OCI-LY7 (cell line): ENCODE measurements around the gene ECI1.

Experiments used
- CTCF ChIP-seq: fragments of 200-600 bp; sonication (generic); conservative IDR thresholded peaks from 2 replicates; pipeline ENCODE4 v1.5.1; 2014; ENCODE audit warnings: mild to moderate bottlenecking, antibody characterized with exemption, low read length, moderate library complexity, mixed read lengths
- EZH2phosphoT487 ChIP-seq: fragments of 200-600 bp; sonication (generic); IDR thresholded peaks from 2 replicates; pipeline ENCODE4 v1.6.1; 2018; ENCODE audit warnings: low read depth, borderline replicate concordance, mild to moderate bottlenecking, mixed run types, antibody characterized with exemption, low read length, moderate library complexity, mixed read lengths

- TF ChIP-seq CTCF, result no peak
- TF ChIP-seq EZH2phosphoT487, result no peak
Observed at GRCh38 chr16:2195322-2196161, 55.8 kb downstream of the ECI1 start.
